Suprapubic skin (tissue), 4 donors: ENCODE data around the gene CACNA1H.

Experiments
- CTCF ChIP-seq, 2 donors: fragments of 200-600 bp in 1 of 2; fragments of 450-650 bp in 1 of 2; sonication (generic) in 1 of 2; IDR thresholded peaks; one replicate each; pipeline ENCODE4 v1.5.1; 2016 to 2019; ENCODE audit warnings: antibody characterized with exemption in 2 of 2, mild to moderate bottlenecking in 1 of 2, moderate library complexity in 1 of 2
- POLR2A ChIP-seq, 2 donors: fragments of 450-650 bp; IDR thresholded peaks; one replicate each; pipeline ENCODE4 v1.6.1; 2017; ENCODE audit warnings: antibody characterized with exemption in 2 of 2, mild to moderate bottlenecking in 2 of 2, moderate library complexity in 2 of 2
- POLR2AphosphoS5 ChIP-seq, 3 donors: sonication (generic); formaldehyde crosslinking; IDR thresholded peaks; one replicate each; pipeline ENCODE4 v1.6.1; 2017; ENCODE audit warnings: antibody characterized with exemption in 3 of 3

GRCh38 chr16:1195393-1195666 is 42.4 kb downstream of the CACNA1H start:
- no peak for TF ChIP-seq CTCF (IDR thresholded peaks at IDR 0.05)
- no peak for TF ChIP-seq POLR2A (IDR thresholded peaks at IDR 0.05)
- no peak for TF ChIP-seq POLR2AphosphoS5 (IDR thresholded peaks at IDR 0.05)
